K562 (cell line): ENCODE data around the gene DGCR2. TPM values are rescaled to one million over a fixed set of nuclear protein-coding genes. Genes with fewer than 3 reads are reported as not detected.
A peak's percentile ranks its signal among the peaks of the same experiment; 100 is the strongest.

Source experiments
- CHD2 ChIP-seq: IDR thresholded peaks from 2 replicates; pipeline ENCODE4 v1.6.1; 2011; ENCODE audit warnings: low read depth, low read length
- MTA1 ChIP-seq: fragments of 450-650 bp; IDR thresholded peaks from 2 replicates; pipeline ENCODE4 v1.6.1; 2017; ENCODE audit warnings: borderline replicate concordance
- OTX1 ChIP-seq: fragments of 450-650 bp; formaldehyde crosslinking; IDR thresholded peaks from 2 replicates; pipeline ENCODE4 v1.4.0; 2022; ENCODE audit warnings: mild to moderate bottlenecking
- RAD51 ChIP-seq: fragments of 450-650 bp; IDR thresholded peaks from 2 replicates; pipeline ENCODE4 v1.7.1; 2016; ENCODE audit warnings: low read depth, mild to moderate bottlenecking, borderline replicate concordance
- RBM17 ChIP-seq: fragments of 200-400 bp; formaldehyde crosslinking; IDR thresholded peaks from 2 replicates; pipeline ENCODE4 v1.6.1; 2017; ENCODE audit warnings: low read depth, mild to moderate bottlenecking, low read length, borderline replicate concordance
- RNF2 ChIP-seq: sonication (generic); IDR thresholded peaks from 2 replicates; pipeline ENCODE4 v1.6.1; 2016
- SMARCA4 ChIP-seq: fragments of 450-650 bp; IDR thresholded peaks from 2 replicates; pipeline ENCODE4 v1.6.1; 2016
- SREBF2 ChIP-seq: sonication (generic); formaldehyde crosslinking; IDR thresholded peaks from 2 replicates; pipeline ENCODE4 v1.4.0; 2020; ENCODE audit warnings: mild to moderate bottlenecking, missing genetic modification reagents
- ZNF224 ChIP-seq: sonication (generic); formaldehyde crosslinking; IDR thresholded peaks from 2 replicates; pipeline ENCODE4 v1.8.0; 2022; ENCODE audit warnings: mild to moderate bottlenecking, missing genetic modification reagents
- ZNF785 ChIP-seq: fragments of 250-450 bp; sonication (Bioruptor Pico); IDR thresholded peaks from 2 replicates; pipeline ENCODE4 v1.4.0; 2020; ENCODE audit warnings: mild to moderate bottlenecking
- polyA plus RNA-seq, 8 experiments: library from polyadenylated mRNA; depleted of rRNA in 4 of 8; stranded (reverse) in 5 of 8; unstranded in 3 of 8; fragments of >200 nt; fragmentation: Nextera tagmentation in 2 of 8; fragmentation: Illumina TruSeq in 1 of 8; extraction: Ambion mirVana in 2 of 8; extraction: Trizol in 1 of 8; gene quantifications; 2 replicates each; pipeline versions ENCODE4 v1.2.1 to v1.2.3, GENCODE V29; 2011 to 2014; ENCODE audit warnings: inconsistent platforms in 1 of 8, missing spikeins in 1 of 8
- total RNA-seq, 7 experiments: library from RNA; depleted of rRNA in 6 of 7; stranded (reverse); fragments of >200 nt in 6 of 7; fragmentation: Illumina TruSeq in 2 of 7; extraction: Trizol in 2 of 7; gene quantifications; 2 replicates each; pipeline versions ENCODE4 v1.2.1 to v1.2.3, GENCODE V29; 2011 to 2021; ENCODE audit warnings: low replicate concordance in 1 of 7
- TF ChIP-seq, protein P1 (sequence below), 3 experiments: fragments of 200-800 bp in 1 of 3; fragments of 250-450 bp in 1 of 3; fragments of 450-650 bp in 1 of 3; sonication (Bioruptor Pico) in 1 of 3; sonication (Bioruptor generic) in 1 of 3; formaldehyde crosslinking in 1 of 3; IDR thresholded peaks; 2 replicates each; pipeline versions ENCODE4 v1.6.1 to v1.8.0; 2016 to 2022; ENCODE audit warnings: mild to moderate bottlenecking in 2 of 3, missing genetic modification characterization in 2 of 3, missing compliant biosample characterization in 1 of 3, moderate library complexity in 1 of 3
- TF ChIP-seq, protein P2 (sequence below): fragments of 450-650 bp; IDR thresholded peaks from 2 replicates; pipeline ENCODE4 v1.6.1; 2016; ENCODE audit warnings: mild to moderate bottlenecking, moderate library complexity
- TF ChIP-seq, protein P3 (sequence below): fragments of 250-450 bp; sonication (Bioruptor Pico); IDR thresholded peaks from 2 replicates; pipeline ENCODE4 v1.8.0; 2022; ENCODE audit warnings: moderate library complexity, mild to moderate bottlenecking, inconsistent platforms

The DGCR2 gene
- total and polyA plus RNA-seq, 9 of the 15 experiments (the other 6 are each of a cell fraction or from before 2014, with no cell fraction given) = 0.69 to 101 (median 56.4) TPM

DNA sequence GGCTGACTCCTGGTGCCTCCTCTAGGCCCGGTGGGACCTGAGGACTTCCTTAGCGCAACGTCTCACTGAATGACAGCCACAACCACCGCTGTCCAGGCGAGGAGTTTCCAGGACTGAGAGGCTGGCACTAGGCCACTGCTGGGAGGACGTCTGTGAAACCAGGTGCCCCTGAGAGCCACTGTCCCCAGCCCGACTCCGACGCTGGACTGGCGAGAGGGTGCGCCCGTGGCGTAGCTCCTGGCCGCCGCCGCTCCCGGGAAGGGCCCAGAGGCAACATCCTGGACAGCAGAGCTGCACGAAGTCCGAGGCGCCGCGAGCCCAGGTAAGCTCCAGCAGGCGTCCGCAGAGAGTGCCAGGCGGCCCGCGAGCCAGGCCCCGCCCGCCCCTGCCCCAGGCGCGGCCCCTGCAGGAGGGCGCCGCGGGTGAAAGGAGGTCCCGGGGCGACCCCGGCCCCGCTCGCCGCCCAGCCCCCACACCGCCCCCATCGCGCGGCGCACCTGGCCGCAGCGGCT lies 525 bp downstream of the DGCR2 start (continued):
- TF ChIP-seq, protein P1, sequence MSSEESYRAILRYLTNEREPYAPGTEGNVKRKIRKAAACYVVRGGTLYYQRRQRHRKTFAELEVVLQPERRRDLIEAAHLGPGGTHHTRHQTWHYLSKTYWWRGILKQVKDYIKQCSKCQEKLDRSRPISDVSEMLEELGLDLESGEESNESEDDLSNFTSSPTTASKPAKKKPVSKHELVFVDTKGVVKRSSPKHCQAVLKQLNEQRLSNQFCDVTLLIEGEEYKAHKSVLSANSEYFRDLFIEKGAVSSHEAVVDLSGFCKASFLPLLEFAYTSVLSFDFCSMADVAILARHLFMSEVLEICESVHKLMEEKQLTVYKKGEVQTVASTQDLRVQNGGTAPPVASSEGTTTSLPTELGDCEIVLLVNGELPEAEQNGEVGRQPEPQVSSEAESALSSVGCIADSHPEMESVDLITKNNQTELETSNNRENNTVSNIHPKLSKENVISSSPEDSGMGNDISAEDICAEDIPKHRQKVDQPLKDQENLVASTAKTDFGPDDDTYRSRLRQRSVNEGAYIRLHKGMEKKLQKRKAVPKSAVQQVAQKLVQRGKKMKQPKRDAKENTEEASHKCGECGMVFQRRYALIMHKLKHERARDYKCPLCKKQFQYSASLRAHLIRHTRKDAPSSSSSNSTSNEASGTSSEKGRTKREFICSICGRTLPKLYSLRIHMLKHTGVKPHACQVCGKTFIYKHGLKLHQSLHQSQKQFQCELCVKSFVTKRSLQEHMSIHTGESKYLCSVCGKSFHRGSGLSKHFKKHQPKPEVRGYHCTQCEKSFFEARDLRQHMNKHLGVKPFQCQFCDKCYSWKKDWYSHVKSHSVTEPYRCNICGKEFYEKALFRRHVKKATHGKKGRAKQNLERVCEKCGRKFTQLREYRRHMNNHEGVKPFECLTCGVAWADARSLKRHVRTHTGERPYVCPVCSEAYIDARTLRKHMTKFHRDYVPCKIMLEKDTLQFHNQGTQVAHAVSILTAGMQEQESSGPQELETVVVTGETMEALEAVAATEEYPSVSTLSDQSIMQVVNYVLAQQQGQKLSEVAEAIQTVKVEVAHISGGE (CRISPR knock-in tag; IDR thresholded peaks at IDR 0.05) = peak in 1 of 3 experiments; percentile 56; a peak in 2 of 6 replicates
- TF ChIP-seq SREBF2 (CRISPR knock-in tag) (no peak), RAD51 (no peak), ZNF785 (CRISPR knock-in tag) (no peak), OTX1 (CRISPR knock-in tag) (no peak), ZNF224 (CRISPR knock-in tag) (no peak), RNF2 (no peak), SMARCA4 (peak; percentile 32; the same call in 1 of the 2 replicates), RBM17 (no peak), MTA1 (no peak), CHD2 (no peak)
- TF ChIP-seq, protein P2, sequence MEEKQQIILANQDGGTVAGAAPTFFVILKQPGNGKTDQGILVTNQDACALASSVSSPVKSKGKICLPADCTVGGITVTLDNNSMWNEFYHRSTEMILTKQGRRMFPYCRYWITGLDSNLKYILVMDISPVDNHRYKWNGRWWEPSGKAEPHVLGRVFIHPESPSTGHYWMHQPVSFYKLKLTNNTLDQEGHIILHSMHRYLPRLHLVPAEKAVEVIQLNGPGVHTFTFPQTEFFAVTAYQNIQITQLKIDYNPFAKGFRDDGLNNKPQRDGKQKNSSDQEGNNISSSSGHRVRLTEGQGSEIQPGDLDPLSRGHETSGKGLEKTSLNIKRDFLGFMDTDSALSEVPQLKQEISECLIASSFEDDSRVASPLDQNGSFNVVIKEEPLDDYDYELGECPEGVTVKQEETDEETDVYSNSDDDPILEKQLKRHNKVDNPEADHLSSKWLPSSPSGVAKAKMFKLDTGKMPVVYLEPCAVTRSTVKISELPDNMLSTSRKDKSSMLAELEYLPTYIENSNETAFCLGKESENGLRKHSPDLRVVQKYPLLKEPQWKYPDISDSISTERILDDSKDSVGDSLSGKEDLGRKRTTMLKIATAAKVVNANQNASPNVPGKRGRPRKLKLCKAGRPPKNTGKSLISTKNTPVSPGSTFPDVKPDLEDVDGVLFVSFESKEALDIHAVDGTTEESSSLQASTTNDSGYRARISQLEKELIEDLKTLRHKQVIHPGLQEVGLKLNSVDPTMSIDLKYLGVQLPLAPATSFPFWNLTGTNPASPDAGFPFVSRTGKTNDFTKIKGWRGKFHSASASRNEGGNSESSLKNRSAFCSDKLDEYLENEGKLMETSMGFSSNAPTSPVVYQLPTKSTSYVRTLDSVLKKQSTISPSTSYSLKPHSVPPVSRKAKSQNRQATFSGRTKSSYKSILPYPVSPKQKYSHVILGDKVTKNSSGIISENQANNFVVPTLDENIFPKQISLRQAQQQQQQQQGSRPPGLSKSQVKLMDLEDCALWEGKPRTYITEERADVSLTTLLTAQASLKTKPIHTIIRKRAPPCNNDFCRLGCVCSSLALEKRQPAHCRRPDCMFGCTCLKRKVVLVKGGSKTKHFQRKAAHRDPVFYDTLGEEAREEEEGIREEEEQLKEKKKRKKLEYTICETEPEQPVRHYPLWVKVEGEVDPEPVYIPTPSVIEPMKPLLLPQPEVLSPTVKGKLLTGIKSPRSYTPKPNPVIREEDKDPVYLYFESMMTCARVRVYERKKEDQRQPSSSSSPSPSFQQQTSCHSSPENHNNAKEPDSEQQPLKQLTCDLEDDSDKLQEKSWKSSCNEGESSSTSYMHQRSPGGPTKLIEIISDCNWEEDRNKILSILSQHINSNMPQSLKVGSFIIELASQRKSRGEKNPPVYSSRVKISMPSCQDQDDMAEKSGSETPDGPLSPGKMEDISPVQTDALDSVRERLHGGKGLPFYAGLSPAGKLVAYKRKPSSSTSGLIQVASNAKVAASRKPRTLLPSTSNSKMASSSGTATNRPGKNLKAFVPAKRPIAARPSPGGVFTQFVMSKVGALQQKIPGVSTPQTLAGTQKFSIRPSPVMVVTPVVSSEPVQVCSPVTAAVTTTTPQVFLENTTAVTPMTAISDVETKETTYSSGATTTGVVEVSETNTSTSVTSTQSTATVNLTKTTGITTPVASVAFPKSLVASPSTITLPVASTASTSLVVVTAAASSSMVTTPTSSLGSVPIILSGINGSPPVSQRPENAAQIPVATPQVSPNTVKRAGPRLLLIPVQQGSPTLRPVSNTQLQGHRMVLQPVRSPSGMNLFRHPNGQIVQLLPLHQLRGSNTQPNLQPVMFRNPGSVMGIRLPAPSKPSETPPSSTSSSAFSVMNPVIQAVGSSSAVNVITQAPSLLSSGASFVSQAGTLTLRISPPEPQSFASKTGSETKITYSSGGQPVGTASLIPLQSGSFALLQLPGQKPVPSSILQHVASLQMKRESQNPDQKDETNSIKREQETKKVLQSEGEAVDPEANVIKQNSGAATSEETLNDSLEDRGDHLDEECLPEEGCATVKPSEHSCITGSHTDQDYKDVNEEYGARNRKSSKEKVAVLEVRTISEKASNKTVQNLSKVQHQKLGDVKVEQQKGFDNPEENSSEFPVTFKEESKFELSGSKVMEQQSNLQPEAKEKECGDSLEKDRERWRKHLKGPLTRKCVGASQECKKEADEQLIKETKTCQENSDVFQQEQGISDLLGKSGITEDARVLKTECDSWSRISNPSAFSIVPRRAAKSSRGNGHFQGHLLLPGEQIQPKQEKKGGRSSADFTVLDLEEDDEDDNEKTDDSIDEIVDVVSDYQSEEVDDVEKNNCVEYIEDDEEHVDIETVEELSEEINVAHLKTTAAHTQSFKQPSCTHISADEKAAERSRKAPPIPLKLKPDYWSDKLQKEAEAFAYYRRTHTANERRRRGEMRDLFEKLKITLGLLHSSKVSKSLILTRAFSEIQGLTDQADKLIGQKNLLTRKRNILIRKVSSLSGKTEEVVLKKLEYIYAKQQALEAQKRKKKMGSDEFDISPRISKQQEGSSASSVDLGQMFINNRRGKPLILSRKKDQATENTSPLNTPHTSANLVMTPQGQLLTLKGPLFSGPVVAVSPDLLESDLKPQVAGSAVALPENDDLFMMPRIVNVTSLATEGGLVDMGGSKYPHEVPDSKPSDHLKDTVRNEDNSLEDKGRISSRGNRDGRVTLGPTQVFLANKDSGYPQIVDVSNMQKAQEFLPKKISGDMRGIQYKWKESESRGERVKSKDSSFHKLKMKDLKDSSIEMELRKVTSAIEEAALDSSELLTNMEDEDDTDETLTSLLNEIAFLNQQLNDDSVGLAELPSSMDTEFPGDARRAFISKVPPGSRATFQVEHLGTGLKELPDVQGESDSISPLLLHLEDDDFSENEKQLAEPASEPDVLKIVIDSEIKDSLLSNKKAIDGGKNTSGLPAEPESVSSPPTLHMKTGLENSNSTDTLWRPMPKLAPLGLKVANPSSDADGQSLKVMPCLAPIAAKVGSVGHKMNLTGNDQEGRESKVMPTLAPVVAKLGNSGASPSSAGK = no peak
- TF ChIP-seq, protein P3, sequence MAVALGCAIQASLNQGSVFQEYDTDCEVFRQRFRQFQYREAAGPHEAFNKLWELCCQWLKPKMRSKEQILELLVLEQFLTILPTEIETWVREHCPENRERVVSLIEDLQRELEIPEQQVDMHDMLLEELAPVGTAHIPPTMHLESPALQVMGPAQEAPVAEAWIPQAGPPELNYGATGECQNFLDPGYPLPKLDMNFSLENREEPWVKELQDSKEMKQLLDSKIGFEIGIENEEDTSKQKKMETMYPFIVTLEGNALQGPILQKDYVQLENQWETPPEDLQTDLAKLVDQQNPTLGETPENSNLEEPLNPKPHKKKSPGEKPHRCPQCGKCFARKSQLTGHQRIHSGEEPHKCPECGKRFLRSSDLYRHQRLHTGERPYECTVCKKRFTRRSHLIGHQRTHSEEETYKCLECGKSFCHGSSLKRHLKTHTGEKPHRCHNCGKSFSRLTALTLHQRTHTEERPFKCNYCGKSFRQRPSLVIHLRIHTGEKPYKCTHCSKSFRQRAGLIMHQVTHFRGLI (CRISPR knock-in tag) = no peak
